Sigmoid colon (tissue), 7 donors: ENCODE data around the gene HRC. TPM values are rescaled to one million over a fixed set of nuclear protein-coding genes. Genes with fewer than 3 reads are reported as not detected.

Source experiments
- DNase-seq: peaks from one replicate; pipeline ENCODE4 v3.0.0-alpha.2; 2019
- H3K27ac ChIP-seq, 4 donors: fragments of 200-600 bp; sonication (generic); one replicate each; pipeline ENCODE4 v1.5.1; 2016 to 2019; ENCODE audit warnings: mild to moderate bottlenecking in 1 of 4
- H3K27me3 ChIP-seq, 3 donors: fragments of 200-600 bp; sonication (generic); one replicate each; pipeline ENCODE4 v1.5.1; 2019; ENCODE audit warnings: mild to moderate bottlenecking in 1 of 3
- H3K36me3 ChIP-seq, 4 donors: fragments of 200-600 bp; sonication (generic); one replicate each; pipeline ENCODE4 v1.5.1; 2016 to 2019
- H3K4me1 ChIP-seq, 4 donors: fragments of 200-600 bp; sonication (generic); one replicate each; pipeline ENCODE4 v1.5.1; 2017 to 2019
- H3K4me3 ChIP-seq, 4 donors: fragments of 200-600 bp; sonication (generic); one replicate each; pipeline ENCODE4 v1.5.1; 2017 to 2019; ENCODE audit warnings: mild to moderate bottlenecking in 2 of 4, moderate library complexity in 1 of 4
- H3K9me3 ChIP-seq, 4 donors: fragments of 200-600 bp in 3 of 4; sonication (generic) in 3 of 4; one replicate each; pipeline versions ENCODE4 v1.5.1 to v1.6.1; 2013 to 2019
- EP300 ChIP-seq, 4 donors: sonication (generic); formaldehyde crosslinking; IDR thresholded peaks; one replicate each; pipeline ENCODE4 v1.6.1; 2017; ENCODE audit warnings: antibody characterized with exemption in 4 of 4
- POLR2A ChIP-seq, 2 donors: fragments of 450-650 bp; IDR thresholded peaks; one replicate each; pipeline ENCODE4 v1.6.1; 2016; ENCODE audit warnings: antibody characterized with exemption in 2 of 2, mild to moderate bottlenecking in 2 of 2, moderate library complexity in 2 of 2
- POLR2AphosphoS5 ChIP-seq, 4 donors: sonication (generic); formaldehyde crosslinking; IDR thresholded peaks; one replicate each; pipeline ENCODE4 v1.6.1; 2017; ENCODE audit warnings: antibody characterized with exemption in 4 of 4
- WGBS, 2 donors: extraction: QIAGEN DNeasy Blood & Tissue Kit; methylation state at CpG; one replicate each; pipeline ENCODE4 v1.1.7; 2013; 5-methylcytosine and 5-hydroxymethylcytosine counted together
- intact Hi-C: fragments of 100-400 bp; cut with DNase I; formaldehyde crosslinking; loops from one replicate; pipeline ENCODE4 v1.15.1; 2023
- polyA plus RNA-seq, 3 donors: library from polyadenylated mRNA; stranded (reverse); fragments of 200-250 nt; gene quantifications; one replicate each; pipeline ENCODE4 v1.2.3, GENCODE V29; 2013
- total RNA-seq, 4 donors: library from RNA; depleted of rRNA; stranded (reverse); fragments of >200 nt; gene quantifications; one replicate each; pipeline ENCODE4 v1.1.0, GENCODE V29; 2016
- TF ChIP-seq, protein P1 (sequence below), 4 experiments: fragments of 450-650 bp in 3 of 4; fragments of 200-600 bp in 1 of 4; IDR thresholded peaks; one replicate each; pipeline ENCODE4 v1.5.1; 2016 to 2019; ENCODE audit warnings: antibody characterized with exemption in 4 of 4, mild to moderate bottlenecking in 3 of 4, moderate library complexity in 2 of 4
- donor health status: healthy with polysubstance abuse.
- donor health status: Bipolar disorder and iron deficiency.
- donor health status: healthy.

HRC gene
- total and polyA plus RNA-seq, 7 donors = 0.16 to 6.6 (median 0.83) TPM

DNA sequence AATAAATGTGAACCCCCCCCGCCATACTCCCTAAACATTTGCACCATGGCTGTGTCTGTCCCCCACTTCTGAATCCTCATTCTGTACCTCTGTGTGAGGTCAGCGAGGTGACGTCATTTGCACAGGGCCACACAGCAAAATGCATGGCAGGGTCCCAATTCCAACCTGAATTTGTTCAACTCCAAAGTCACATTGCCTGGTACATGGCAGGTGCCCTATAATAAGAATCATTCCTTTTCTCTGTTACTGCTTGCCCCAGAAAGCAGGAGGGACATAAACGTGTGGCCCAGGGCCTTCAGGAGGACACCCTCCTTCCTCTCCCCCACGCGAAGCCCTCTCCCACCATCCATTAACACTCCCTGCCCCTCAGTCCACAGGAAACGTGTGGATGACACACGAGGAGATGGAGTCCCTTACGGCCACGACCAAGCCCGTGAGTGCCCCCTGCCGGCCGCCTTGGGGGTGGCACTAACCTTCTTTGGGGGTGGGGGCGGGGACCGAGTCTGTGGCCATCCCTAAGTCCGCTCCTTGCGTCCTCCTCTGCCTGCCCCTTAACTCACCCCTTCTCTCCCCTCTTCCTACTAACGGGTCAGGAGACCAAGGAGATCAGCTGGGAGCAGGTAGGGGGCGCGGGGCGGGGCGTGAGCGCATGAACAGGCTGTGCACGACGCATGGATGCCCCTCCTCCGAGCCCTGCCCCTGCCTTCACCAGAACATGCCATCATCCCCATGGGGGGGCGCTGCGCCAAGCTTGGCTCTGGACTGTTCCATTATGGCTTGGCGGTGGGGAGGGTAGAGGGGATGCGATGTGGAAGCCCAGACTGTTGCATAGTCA lies 9.4 kb downstream of the HRC start:
- WGBS, 2 donors = 9% methylated on average over 30 of the region's 30 CpGs
- Histone ChIP-seq H3K9me3 (no peaks in the 10 kb centered on the region), H3K4me3 (peak overlapping the region in 2 of 4 donors; percentile 26 to 36), H3K27ac (peak overlapping the region in 1 of 4 donors; percentile 10), H3K36me3 (no peaks in the 10 kb centered on the region), H3K4me1 (peaks cover 0 to 47% (median 37%) of the 10 kb centered on the region in 4 donors), H3K27me3 (peaks cover 0 to 2% (median 0%) of the 10 kb centered on the region in 3 donors)
- intact Hi-C loops = loop anchor here (5.0 kb wide), 2 partner anchors 62 to 153 kb away; partner anchors contain the start of genes GYS1 and RUVBL2
- TF ChIP-seq POLR2AphosphoS5 (IDR thresholded peaks at IDR 0.05) = no peak
- TF ChIP-seq, protein P1, sequence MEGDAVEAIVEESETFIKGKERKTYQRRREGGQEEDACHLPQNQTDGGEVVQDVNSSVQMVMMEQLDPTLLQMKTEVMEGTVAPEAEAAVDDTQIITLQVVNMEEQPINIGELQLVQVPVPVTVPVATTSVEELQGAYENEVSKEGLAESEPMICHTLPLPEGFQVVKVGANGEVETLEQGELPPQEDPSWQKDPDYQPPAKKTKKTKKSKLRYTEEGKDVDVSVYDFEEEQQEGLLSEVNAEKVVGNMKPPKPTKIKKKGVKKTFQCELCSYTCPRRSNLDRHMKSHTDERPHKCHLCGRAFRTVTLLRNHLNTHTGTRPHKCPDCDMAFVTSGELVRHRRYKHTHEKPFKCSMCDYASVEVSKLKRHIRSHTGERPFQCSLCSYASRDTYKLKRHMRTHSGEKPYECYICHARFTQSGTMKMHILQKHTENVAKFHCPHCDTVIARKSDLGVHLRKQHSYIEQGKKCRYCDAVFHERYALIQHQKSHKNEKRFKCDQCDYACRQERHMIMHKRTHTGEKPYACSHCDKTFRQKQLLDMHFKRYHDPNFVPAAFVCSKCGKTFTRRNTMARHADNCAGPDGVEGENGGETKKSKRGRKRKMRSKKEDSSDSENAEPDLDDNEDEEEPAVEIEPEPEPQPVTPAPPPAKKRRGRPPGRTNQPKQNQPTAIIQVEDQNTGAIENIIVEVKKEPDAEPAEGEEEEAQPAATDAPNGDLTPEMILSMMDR (IDR thresholded peaks at IDR 0.05) = peak; percentile 59 to 91 (median 73)
- peak; percentile 83 for DNase-seq

DNA sequence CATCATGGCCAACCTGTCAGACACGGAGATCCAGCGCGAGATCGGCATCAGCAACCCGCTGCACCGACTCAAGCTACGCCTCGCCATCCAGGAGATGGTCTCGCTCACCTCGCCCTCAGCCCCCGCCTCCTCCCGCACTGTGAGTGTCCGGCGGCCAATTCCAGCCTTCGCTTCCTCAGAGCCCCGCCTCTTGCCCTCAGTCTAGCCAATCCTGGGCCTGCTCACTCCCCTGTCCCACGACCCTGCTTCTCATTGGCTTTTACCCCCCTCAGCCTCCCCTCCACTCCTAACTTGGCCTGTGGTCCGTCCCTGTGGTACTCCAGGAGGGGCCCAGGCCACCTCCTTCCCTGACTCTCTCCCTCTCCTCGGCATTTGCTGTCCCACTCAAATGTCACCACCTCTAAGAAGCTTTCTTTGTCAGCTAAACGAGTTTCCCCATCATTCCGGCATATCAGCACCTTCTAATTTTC lies 12.3 kb downstream of the HRC start:
- Histone ChIP-seq H3K4me1 (peaks cover 0 to 25% (median 17%) of the 10 kb centered on the region in 4 donors), H3K27ac (peak overlapping the region in 1 of 4 donors; percentile 50), H3K4me3 (peak overlapping the region; percentile 27 to 55 (median 46)), H3K36me3 (no peaks in the 10 kb centered on the region), H3K9me3 (no peaks in the 10 kb centered on the region), H3K27me3 (no peaks in the 10 kb centered on the region)
- intact Hi-C loops = loop anchor here (2.0 kb wide), 1 partner anchor 28 kb away; the partner anchor contains the start of gene LIN7B
- 1 to 4% methylated on average over 21 of the region's 21 CpGs for WGBS, 2 donors
- DNase-seq = peak; percentile 95
- TF ChIP-seq POLR2A (IDR thresholded peaks at IDR 0.05) = no peak
- TF ChIP-seq EP300 (IDR thresholded peaks at IDR 0.05) = no peak
- TF ChIP-seq, protein P1 (IDR thresholded peaks at IDR 0.05) = no peak
- TF ChIP-seq POLR2AphosphoS5 (IDR thresholded peaks at IDR 0.05) = peak in 3 of 4 donors; percentile 37 to 73 (median 48)

- intact Hi-C loops = no loop called here
- Histone ChIP-seq H3K27me3 (no peaks in the 10 kb centered on the region), H3K36me3 (no peaks in the 10 kb centered on the region), H3K4me1 (peaks cover 0 to 23% (median 15%) of the 10 kb centered on the region in 4 donors), H3K27ac (no peak overlapping the region), H3K4me3 (no peak overlapping the region), H3K9me3 (no peaks in the 10 kb centered on the region)
- no peak for DNase-seq
- 83 to 84% methylated on average over 6 of the region's 6 CpGs for WGBS, 2 donors
- no peak for TF ChIP-seq POLR2AphosphoS5 (IDR thresholded peaks at IDR 0.05)
- no peak for TF ChIP-seq EP300 (IDR thresholded peaks at IDR 0.05)
- TF ChIP-seq, protein P1 (IDR thresholded peaks at IDR 0.05) = no peak
- no peak for TF ChIP-seq POLR2A (IDR thresholded peaks at IDR 0.05)
Observed at GRCh38 chr19:49141352-49141751, 13.8 kb downstream of the HRC start.

- intact Hi-C loops = no loop called here
- H3K36me3 ChIP-seq = no peaks in the 10 kb centered on the region
- H3K9me3 ChIP-seq = no peaks in the 10 kb centered on the region
- no peak overlapping the region for H3K4me3 ChIP-seq
- no peak overlapping the region for H3K27ac ChIP-seq
- peaks cover 0 to 19% (median 11%) of the 10 kb centered on the region in 4 donors for H3K4me1 ChIP-seq
- no peak for DNase-seq
- TF ChIP-seq POLR2AphosphoS5 (IDR thresholded peaks at IDR 0.05) (no peak), EP300 (IDR thresholded peaks at IDR 0.05) (no peak), POLR2A (IDR thresholded peaks at IDR 0.05) (no peak)
- TF ChIP-seq, protein P1 (IDR thresholded peaks at IDR 0.05) = no peak
- WGBS, 2 donors = 81 to 85% methylated on average over 7 of the region's 7 CpGs
- no peaks in the 10 kb centered on the region for H3K27me3 ChIP-seq
Observed at GRCh38 chr19:49140951-49141350, 14.2 kb downstream of the HRC start.
